Measurements from ENCODE around the gene OBSCN.

DNA sequence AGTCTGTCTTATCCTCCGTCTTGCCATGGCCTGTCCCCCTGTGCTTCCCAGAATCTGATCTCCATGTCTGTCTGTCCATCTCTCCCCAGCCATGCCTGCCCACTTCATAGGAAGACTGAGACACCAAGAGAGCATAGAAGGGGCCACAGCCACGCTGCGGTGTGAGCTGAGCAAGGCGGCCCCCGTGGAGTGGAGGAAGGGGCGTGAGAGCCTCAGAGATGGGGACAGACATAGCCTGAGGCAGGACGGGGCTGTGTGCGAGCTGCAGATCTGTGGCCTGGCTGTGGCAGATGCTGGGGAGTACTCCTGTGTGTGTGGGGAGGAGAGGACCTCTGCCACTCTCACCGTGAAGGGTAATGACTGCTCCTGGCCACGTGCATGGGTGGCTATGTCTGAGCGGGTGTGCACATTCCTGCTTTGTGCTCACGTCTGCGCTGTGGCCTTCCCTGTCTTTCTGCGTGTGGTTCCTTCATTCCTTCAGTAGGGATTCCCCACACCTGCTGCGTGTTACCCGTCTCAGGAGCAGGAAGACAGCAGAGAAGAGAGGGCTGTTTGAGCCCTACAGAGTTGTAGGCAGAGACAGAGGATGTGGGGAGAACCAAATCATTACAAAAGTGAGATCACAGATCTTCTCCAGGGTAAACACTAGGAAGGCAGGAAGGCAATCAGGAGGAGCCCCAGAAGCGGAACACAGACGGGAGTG lies 80.8 kb downstream of the OBSCN start:
- TF ChIP-seq, protein P1, sequence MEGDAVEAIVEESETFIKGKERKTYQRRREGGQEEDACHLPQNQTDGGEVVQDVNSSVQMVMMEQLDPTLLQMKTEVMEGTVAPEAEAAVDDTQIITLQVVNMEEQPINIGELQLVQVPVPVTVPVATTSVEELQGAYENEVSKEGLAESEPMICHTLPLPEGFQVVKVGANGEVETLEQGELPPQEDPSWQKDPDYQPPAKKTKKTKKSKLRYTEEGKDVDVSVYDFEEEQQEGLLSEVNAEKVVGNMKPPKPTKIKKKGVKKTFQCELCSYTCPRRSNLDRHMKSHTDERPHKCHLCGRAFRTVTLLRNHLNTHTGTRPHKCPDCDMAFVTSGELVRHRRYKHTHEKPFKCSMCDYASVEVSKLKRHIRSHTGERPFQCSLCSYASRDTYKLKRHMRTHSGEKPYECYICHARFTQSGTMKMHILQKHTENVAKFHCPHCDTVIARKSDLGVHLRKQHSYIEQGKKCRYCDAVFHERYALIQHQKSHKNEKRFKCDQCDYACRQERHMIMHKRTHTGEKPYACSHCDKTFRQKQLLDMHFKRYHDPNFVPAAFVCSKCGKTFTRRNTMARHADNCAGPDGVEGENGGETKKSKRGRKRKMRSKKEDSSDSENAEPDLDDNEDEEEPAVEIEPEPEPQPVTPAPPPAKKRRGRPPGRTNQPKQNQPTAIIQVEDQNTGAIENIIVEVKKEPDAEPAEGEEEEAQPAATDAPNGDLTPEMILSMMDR (IDR thresholded peaks at IDR 0.05): no peak
- TF ChIP-seq ZFX (IDR thresholded peaks at IDR 0.05; ENCODE audit: borderline replicate concordance): no peak

All from 22Rv1 (cell line).